Astrocyte (in vitro differentiated cells and primary cell): ENCODE results near the gene FMNL1. TPM values are rescaled to one million over a fixed set of nuclear protein-coding genes. Genes with fewer than 3 reads are reported as not detected.

Source experiments
- DNase-seq: peaks from one replicate; pipeline ENCODE4 v3.0.0-alpha.2; 2010; ENCODE audit warnings: low read depth
- FAIRE-seq: peaks from 2 replicates; lab custom pipeline; 2011; peaks lifted over from hg19 to GRCh38; lab: Jason Lieb, UNC
- H2AFZ ChIP-seq: 2 replicates; pipeline ENCODE4 v1.6.0; 2012; ENCODE audit warnings: low read depth, low read length, inconsistent platforms
- H3K27ac ChIP-seq: 2 replicates; pipeline ENCODE4 v1.5.1; 2011; ENCODE audit warnings: low read depth, low read length, inconsistent platforms
- H3K27me3 ChIP-seq: 2 replicates; pipeline ENCODE4 v1.6.0; 2011; ENCODE audit warnings: low read length, inconsistent platforms; ENCODE audit not compliant: insufficient read depth
- H3K36me3 ChIP-seq: 2 replicates; pipeline ENCODE4 v1.5.1; 2011; ENCODE audit warnings: low read length, inconsistent platforms; ENCODE audit not compliant: insufficient read depth
- H3K4me1 ChIP-seq: 2 replicates; pipeline ENCODE4 v1.5.1; 2011; ENCODE audit warnings: low read length, inconsistent platforms; ENCODE audit not compliant: insufficient read depth
- H3K4me2 ChIP-seq: 2 replicates; pipeline ENCODE4 v1.6.0; 2012; ENCODE audit warnings: low read length, inconsistent platforms
- H3K4me3 ChIP-seq: 2 replicates; pipeline ENCODE4 v1.5.1; 2011; ENCODE audit warnings: low read depth, mild to moderate bottlenecking, low read length, inconsistent platforms; ENCODE audit not compliant: insufficient read depth
- H3K79me2 ChIP-seq: 2 replicates; pipeline ENCODE4 v1.6.0; 2012; ENCODE audit warnings: mild to moderate bottlenecking, low read length, inconsistent platforms; ENCODE audit not compliant: insufficient read depth
- H3K9ac ChIP-seq: 2 replicates; pipeline ENCODE4 v1.6.0; 2012; ENCODE audit warnings: mild to moderate bottlenecking, low read length, inconsistent platforms
- H3K9me3 ChIP-seq: 2 replicates; pipeline ENCODE4 v1.5.1; 2012; ENCODE audit warnings: low read depth, mild to moderate bottlenecking, low read length, inconsistent platforms; ENCODE audit not compliant: insufficient read depth
- H4K20me1 ChIP-seq: 2 replicates; pipeline ENCODE4 v1.6.0; 2012; ENCODE audit warnings: low read length, inconsistent platforms; ENCODE audit not compliant: insufficient read depth
- H3K27ac Mint-ChIP-seq: one replicate; pipeline ENCODE4 v1.8.0; 2021; ENCODE audit warnings: mild to moderate bottlenecking, mixed read lengths; ENCODE audit not compliant: unreplicated experiment
- H3K27me3 Mint-ChIP-seq: one replicate; pipeline ENCODE4 v1.8.0; 2021; ENCODE audit warnings: low read depth, mixed read lengths; ENCODE audit not compliant: unreplicated experiment
- H3K36me3 Mint-ChIP-seq: one replicate; pipeline ENCODE4 v1.8.0; 2021; ENCODE audit warnings: low read depth, mixed read lengths; ENCODE audit not compliant: unreplicated experiment
- H3K4me1 Mint-ChIP-seq: one replicate; pipeline ENCODE4 v1.8.0; 2021; ENCODE audit warnings: low read depth, mixed read lengths; ENCODE audit not compliant: unreplicated experiment
- H3K4me3 Mint-ChIP-seq: one replicate; pipeline ENCODE4 v1.8.0; 2021; ENCODE audit warnings: mild to moderate bottlenecking, moderate library complexity, mixed read lengths; ENCODE audit not compliant: unreplicated experiment
- H3K9me3 Mint-ChIP-seq: one replicate; pipeline ENCODE4 v1.8.0; 2021; ENCODE audit warnings: mild to moderate bottlenecking, mixed read lengths; ENCODE audit not compliant: unreplicated experiment
- EZH2 ChIP-seq: IDR thresholded peaks from 2 replicates; pipeline ENCODE4 v1.6.1; 2012; ENCODE audit warnings: mild to moderate bottlenecking, low read length, inconsistent platforms; ENCODE audit not compliant: insufficient read depth
- total RNA-seq: library from RNA; stranded (reverse); gene quantifications from 2 replicates; pipeline ENCODE4 v1.2.1, GENCODE V29; 2021
- TF ChIP-seq, protein P1 (sequence below): IDR thresholded peaks from 2 replicates; pipeline ENCODE4 v1.5.1; 2011; ENCODE audit warnings: low read depth, mild to moderate bottlenecking, inconsistent platforms, low read length, moderate library complexity; ENCODE audit not compliant: insufficient read depth

Gene FMNL1
- total RNA-seq, 1 donor from 2014 or later = 4.0 TPM

GRCh38 chr17:45273551-45273957 lies 51.9 kb downstream of the FMNL1 start:
- H3K36me3 ChIP-seq = peaks cover 26% of the 10 kb centered on the region
- H3K9ac ChIP-seq = peak overlapping the region; percentile 22
- DNase-seq = peak; percentile 52
- peak overlapping the region; percentile 10 for H3K27ac ChIP-seq
- TF ChIP-seq, protein P1, sequence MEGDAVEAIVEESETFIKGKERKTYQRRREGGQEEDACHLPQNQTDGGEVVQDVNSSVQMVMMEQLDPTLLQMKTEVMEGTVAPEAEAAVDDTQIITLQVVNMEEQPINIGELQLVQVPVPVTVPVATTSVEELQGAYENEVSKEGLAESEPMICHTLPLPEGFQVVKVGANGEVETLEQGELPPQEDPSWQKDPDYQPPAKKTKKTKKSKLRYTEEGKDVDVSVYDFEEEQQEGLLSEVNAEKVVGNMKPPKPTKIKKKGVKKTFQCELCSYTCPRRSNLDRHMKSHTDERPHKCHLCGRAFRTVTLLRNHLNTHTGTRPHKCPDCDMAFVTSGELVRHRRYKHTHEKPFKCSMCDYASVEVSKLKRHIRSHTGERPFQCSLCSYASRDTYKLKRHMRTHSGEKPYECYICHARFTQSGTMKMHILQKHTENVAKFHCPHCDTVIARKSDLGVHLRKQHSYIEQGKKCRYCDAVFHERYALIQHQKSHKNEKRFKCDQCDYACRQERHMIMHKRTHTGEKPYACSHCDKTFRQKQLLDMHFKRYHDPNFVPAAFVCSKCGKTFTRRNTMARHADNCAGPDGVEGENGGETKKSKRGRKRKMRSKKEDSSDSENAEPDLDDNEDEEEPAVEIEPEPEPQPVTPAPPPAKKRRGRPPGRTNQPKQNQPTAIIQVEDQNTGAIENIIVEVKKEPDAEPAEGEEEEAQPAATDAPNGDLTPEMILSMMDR = no peak
- no peak for TF ChIP-seq EZH2
- no peaks in the 10 kb centered on the region for H3K9me3 ChIP-seq
- H3K4me1 ChIP-seq = peaks cover 21% of the 10 kb centered on the region
- H4K20me1 ChIP-seq = peaks cover 46% of the 10 kb centered on the region
- H3K4me2 ChIP-seq = no peak overlapping the region
- Mint-ChIP-seq H3K4me1 (no peaks in the 10 kb centered on the region), H3K27ac (no peak overlapping the region), H3K9me3 (no peaks in the 10 kb centered on the region), H3K27me3 (no peaks in the 10 kb centered on the region), H3K4me3 (no peak overlapping the region), H3K36me3 (peaks cover 21% of the 10 kb centered on the region)
- H2AFZ ChIP-seq = no peak overlapping the region
- FAIRE-seq = no peak
- H3K79me2 ChIP-seq = no peaks in the 10 kb centered on the region
- no peak overlapping the region for H3K4me3 ChIP-seq
- H3K27me3 ChIP-seq = no peaks in the 10 kb centered on the region

GRCh38 chr17:45274033-45274432 lies 52.3 kb downstream of the FMNL1 start:
- no peak for TF ChIP-seq EZH2
- TF ChIP-seq, protein P1 = no peak
- H3K4me3 ChIP-seq = no peak overlapping the region
- H3K79me2 ChIP-seq = no peaks in the 10 kb centered on the region
- H3K36me3 ChIP-seq = peaks cover 23% of the 10 kb centered on the region
- H3K27me3 ChIP-seq = no peaks in the 10 kb centered on the region
- no peak for DNase-seq
- peaks cover 44% of the 10 kb centered on the region for H4K20me1 ChIP-seq
- H2AFZ ChIP-seq = no peak overlapping the region
- Mint-ChIP-seq H3K4me3 (no peak overlapping the region), H3K36me3 (peaks cover 20% of the 10 kb centered on the region), H3K4me1 (no peaks in the 10 kb centered on the region), H3K9me3 (no peaks in the 10 kb centered on the region), H3K27ac (no peak overlapping the region), H3K27me3 (no peaks in the 10 kb centered on the region)
- H3K9me3 ChIP-seq = no peaks in the 10 kb centered on the region
- no peak overlapping the region for H3K4me2 ChIP-seq
- H3K27ac ChIP-seq = no peak overlapping the region
- H3K4me1 ChIP-seq = peaks cover 21% of the 10 kb centered on the region
- H3K9ac ChIP-seq = peak overlapping the region; percentile 22
- no peak for FAIRE-seq

GRCh38 chr17:45276031-45276430 lies 54.3 kb downstream of the FMNL1 start:
- Histone ChIP-seq H3K27ac (no peak overlapping the region), H3K36me3 (peaks cover 17% of the 10 kb centered on the region), H3K27me3 (no peaks in the 10 kb centered on the region), H3K79me2 (no peaks in the 10 kb centered on the region), H3K4me1 (peaks cover 21% of the 10 kb centered on the region), H3K9ac (no peak overlapping the region), H3K4me3 (no peak overlapping the region), H2AFZ (no peak overlapping the region), H3K4me2 (no peak overlapping the region), H3K9me3 (no peaks in the 10 kb centered on the region), H4K20me1 (peaks cover 29% of the 10 kb centered on the region)
- H3K4me1 Mint-ChIP-seq = no peaks in the 10 kb centered on the region
- no peak for TF ChIP-seq EZH2
- TF ChIP-seq, protein P1 = no peak
- FAIRE-seq (no peak), DNase-seq (no peak)
- no peaks in the 10 kb centered on the region for H3K9me3 Mint-ChIP-seq
- H3K36me3 Mint-ChIP-seq = peaks cover 17% of the 10 kb centered on the region
- H3K4me3 Mint-ChIP-seq = no peak overlapping the region
- H3K27ac Mint-ChIP-seq = no peak overlapping the region
- H3K27me3 Mint-ChIP-seq = no peaks in the 10 kb centered on the region
